ENCODE results near the gene ABCB4. TPM values are rescaled to one million over a fixed set of nuclear protein-coding genes. Genes with fewer than 3 reads are reported as not detected.

ABCB4 gene
- 4.2 TPM for total RNA-seq
- long read RNA-seq, full-length matches to known transcripts: 1 of 16 reads
- long read RNA-seq, partial matches to known transcripts: 12 of 16 reads
- long read RNA-seq, other reads (novel, unspliced or antisense): 3 of 16 reads

DNA sequence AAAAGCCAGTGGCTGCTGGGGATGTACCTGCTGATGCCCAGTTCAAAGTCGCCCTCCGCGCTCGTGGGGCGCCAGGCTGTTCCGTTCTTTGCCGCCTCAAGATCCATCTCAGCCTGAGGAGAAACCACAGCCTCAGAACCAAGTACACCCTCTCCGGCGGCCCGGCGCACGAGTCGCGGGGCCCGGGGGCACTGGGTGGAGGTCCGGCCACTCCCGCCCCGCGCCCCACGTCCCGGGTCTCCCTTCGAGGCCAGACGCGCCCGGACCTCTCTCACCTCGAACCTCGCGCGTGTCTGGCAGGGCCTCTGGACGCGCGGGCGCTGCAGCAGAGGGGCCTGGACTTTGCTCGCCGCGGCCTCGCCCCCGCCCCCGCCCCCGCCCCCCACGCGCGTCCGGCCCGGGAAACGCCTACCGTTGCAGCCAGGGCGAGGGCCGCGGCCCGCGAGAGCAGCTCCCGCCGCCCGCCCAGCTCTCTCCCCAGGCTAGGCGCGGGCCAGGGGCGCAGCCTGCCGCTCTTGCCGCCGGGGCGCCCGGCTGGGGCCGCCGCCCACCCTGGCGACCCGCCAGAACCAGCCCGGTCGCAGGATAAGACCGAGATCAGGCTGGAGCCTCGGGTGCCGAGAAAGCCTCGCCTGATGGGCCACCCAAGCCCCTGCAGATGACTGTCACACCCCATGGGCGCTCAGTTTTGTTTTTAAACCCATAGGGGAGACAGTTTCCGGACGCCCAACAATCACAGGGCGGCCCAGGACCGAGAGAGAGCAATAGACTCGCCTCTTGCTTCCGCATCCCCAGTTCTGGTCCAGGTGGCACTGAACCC is at the start of gene ABCB4:
TSS of gene ABCB4 (minus strand) at position 322 of the 820 bp plus-strand sequence. CDS start at position 107, 215 bp downstream.
- TF ChIP-seq, protein P1, sequence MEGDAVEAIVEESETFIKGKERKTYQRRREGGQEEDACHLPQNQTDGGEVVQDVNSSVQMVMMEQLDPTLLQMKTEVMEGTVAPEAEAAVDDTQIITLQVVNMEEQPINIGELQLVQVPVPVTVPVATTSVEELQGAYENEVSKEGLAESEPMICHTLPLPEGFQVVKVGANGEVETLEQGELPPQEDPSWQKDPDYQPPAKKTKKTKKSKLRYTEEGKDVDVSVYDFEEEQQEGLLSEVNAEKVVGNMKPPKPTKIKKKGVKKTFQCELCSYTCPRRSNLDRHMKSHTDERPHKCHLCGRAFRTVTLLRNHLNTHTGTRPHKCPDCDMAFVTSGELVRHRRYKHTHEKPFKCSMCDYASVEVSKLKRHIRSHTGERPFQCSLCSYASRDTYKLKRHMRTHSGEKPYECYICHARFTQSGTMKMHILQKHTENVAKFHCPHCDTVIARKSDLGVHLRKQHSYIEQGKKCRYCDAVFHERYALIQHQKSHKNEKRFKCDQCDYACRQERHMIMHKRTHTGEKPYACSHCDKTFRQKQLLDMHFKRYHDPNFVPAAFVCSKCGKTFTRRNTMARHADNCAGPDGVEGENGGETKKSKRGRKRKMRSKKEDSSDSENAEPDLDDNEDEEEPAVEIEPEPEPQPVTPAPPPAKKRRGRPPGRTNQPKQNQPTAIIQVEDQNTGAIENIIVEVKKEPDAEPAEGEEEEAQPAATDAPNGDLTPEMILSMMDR (IDR thresholded peaks at IDR 0.05; ENCODE audit: borderline replicate concordance): no peak
- Histone ChIP-seq H3K27me3 (ENCODE audit: low read depth) (no peaks in the 10 kb centered on the region), H3K36me3 (no peaks in the 10 kb centered on the region), H3K4me3 (peak within 1 kb of the TSS; percentile 75), H3K9me3 (replicated peaks) (no peaks in the 10 kb centered on the region), H3K4me1 (peaks cover 35% of the 10 kb centered on the region), H3K27ac (replicated peaks) (peak within 1 kb of the TSS; percentile 85)
- intact Hi-C loops (cut with micrococcal nuclease): no loop called here
- DNase-seq: peak; percentile 15

DNA sequence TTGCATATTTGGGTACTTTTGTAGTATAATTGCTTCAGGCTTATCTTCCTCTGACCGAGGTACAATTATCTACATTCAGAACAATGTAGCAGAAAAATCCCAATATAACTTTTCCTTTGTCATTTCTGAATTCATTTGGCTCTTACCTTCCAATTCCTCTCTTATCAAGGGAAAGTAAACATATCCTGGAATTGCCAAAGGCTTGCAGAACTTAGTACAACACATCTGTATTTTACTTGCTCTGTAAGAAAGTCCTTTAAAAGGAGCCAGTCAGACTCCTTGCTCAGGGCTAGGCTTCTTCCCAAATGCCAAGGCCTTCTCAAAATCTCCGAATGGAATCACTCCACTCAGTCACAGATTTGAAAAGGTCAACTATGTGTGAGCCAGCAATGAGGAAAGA is 43.3 kb upstream of the ABCB4 start:
- TF ChIP-seq, protein P1 (IDR thresholded peaks at IDR 0.05; ENCODE audit: borderline replicate concordance): no peak
- Histone ChIP-seq H3K4me3 (no peak overlapping the region), H3K27me3 (ENCODE audit: low read depth) (no peaks in the 10 kb centered on the region), H3K9me3 (replicated peaks) (no peaks in the 10 kb centered on the region), H3K4me1 (peaks cover 9% of the 10 kb centered on the region), H3K36me3 (peaks cover 5% of the 10 kb centered on the region), H3K27ac (replicated peaks) (no peak overlapping the region)
- no peak for DNase-seq
- intact Hi-C loops (cut with micrococcal nuclease): no loop called here

DNA sequence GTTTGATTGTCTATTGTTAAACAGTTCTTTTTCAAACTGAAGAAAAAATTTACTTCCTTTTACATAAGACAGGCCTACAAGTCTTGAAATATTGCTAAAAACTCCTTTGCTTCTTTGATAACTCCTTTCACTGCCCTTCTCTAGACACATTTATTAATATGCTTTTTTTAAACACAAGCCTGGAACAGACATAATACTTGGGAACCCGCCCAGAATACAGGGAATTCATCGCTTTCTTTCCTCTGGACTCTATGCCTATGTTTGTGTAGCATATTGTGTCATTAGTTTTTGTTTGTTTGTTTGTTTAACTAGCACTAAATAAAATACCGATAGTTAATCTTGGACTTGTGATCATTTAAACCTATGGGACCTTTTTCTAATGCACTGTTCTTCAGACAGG is 42.4 kb upstream of the ABCB4 start:
- Histone ChIP-seq H3K4me3 (no peak overlapping the region), H3K27ac (replicated peaks) (no peak overlapping the region), H3K27me3 (ENCODE audit: low read depth) (no peaks in the 10 kb centered on the region), H3K36me3 (peaks cover 5% of the 10 kb centered on the region), H3K9me3 (replicated peaks) (no peaks in the 10 kb centered on the region), H3K4me1 (peaks cover 9% of the 10 kb centered on the region)
- DNase-seq: no peak
- intact Hi-C loops (cut with micrococcal nuclease): no loop called here
- TF ChIP-seq, protein P1 (IDR thresholded peaks at IDR 0.05; ENCODE audit: borderline replicate concordance): no peak

DNA sequence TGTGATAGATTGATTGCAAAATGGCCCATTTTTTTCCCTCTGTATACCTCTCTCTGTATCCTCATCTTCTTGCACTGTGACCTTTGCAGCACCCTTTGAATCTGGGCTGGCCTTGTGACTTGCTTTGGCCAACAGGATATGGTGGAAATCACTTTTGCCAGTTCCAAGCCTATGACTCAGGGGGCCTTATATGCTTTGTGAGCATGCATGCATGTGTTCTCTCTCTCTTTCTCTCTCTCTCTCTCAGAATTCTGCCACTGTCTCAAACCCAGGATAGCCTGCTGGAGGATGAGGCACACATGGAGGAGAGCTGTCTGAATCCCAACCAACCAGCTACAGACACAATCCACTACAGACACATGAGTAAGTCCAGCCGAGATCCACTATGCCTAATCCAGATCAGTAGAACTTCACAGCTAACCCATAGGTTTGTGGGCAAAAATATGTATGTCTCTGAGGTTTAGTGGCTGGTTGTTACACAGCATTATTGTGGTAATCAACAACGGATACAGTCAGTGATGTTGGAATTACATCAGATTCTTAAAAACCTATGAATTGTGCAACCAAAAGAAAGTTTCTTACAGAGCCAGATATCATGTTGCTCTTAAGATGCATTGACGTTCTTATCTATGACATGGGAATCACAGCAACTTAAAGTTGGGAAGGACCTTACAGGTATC is 41.8 kb upstream of the ABCB4 start:
- Histone ChIP-seq H3K4me1 (peaks cover 9% of the 10 kb centered on the region), H3K4me3 (no peak overlapping the region), H3K9me3 (replicated peaks) (no peaks in the 10 kb centered on the region), H3K27me3 (ENCODE audit: low read depth) (no peaks in the 10 kb centered on the region), H3K36me3 (peaks cover 5% of the 10 kb centered on the region), H3K27ac (replicated peaks) (no peak overlapping the region)
- no peak for DNase-seq
- TF ChIP-seq, protein P1 (IDR thresholded peaks at IDR 0.05; ENCODE audit: borderline replicate concordance): no peak
- intact Hi-C loops (cut with micrococcal nuclease): no loop called here

DNA sequence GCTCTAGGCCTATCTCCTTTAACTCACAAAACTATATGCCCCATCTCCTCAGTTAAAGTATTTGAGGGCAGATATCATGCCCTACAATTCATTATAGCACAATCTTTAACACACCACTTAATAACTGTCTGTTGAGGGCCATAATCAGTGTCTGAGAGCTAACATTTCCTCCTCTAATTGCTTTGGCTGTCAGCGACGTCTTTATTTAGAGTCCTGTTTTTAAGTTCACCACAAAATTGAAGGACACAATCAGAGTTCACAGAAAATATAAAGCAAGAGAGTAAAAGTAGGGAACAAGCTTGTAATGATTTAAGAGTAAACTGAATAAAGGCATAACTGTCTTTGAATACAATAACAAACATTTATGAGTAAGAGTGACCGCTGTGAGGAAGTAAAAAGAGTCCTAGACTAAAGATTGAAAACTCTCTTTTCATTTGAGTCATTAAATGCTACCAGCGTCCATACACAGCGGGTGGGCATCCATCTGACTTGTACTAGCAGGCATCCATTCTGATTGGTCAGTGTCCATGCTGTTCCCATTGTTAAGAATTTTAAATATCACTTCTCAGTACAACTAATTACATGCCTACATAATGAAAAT is 38.4 kb upstream of the ABCB4 start:
- intact Hi-C loops (cut with micrococcal nuclease): no loop called here
- Histone ChIP-seq H3K27me3 (ENCODE audit: low read depth) (no peaks in the 10 kb centered on the region), H3K27ac (replicated peaks) (no peak overlapping the region), H3K4me1 (peaks cover 9% of the 10 kb centered on the region), H3K36me3 (peaks cover 5% of the 10 kb centered on the region), H3K4me3 (no peak overlapping the region), H3K9me3 (replicated peaks) (no peaks in the 10 kb centered on the region)
- TF ChIP-seq, protein P1 (IDR thresholded peaks at IDR 0.05; ENCODE audit: borderline replicate concordance): no peak
- no peak for DNase-seq

Measured in left ventricle myocardium inferior (tissue), 1 donor.